Measurements from ENCODE around the gene SCTR. TPM values are rescaled to one million over a fixed set of nuclear protein-coding genes. Genes with fewer than 3 reads are reported as not detected.

Gene SCTR
- total RNA-seq, 1 donor from 2014 or later, result not detected

DNA sequence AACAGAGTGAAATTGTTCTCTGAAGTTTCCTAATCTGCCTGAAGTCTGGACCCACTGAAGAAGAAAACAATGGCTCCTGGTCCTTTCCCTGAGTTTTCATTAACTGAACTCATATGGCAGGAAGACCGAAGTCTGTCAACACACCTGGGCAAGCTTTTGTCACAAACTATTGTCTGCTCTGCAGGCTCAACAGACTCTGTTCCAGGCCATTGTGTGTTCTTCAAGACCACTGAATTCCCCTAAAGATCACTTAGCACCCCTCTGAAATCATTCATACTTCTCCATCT, 99.2 kb downstream of the SCTR start:
- no peaks in the 10 kb centered on the region for H3K4me1 Mint-ChIP-seq (ENCODE audit: low read depth)
- H3K27me3 Mint-ChIP-seq (ENCODE audit: low read depth), result peaks cover 61% of the 10 kb centered on the region
- no peaks in the 10 kb centered on the region for H3K36me3 Mint-ChIP-seq (ENCODE audit: low read depth)

DNA sequence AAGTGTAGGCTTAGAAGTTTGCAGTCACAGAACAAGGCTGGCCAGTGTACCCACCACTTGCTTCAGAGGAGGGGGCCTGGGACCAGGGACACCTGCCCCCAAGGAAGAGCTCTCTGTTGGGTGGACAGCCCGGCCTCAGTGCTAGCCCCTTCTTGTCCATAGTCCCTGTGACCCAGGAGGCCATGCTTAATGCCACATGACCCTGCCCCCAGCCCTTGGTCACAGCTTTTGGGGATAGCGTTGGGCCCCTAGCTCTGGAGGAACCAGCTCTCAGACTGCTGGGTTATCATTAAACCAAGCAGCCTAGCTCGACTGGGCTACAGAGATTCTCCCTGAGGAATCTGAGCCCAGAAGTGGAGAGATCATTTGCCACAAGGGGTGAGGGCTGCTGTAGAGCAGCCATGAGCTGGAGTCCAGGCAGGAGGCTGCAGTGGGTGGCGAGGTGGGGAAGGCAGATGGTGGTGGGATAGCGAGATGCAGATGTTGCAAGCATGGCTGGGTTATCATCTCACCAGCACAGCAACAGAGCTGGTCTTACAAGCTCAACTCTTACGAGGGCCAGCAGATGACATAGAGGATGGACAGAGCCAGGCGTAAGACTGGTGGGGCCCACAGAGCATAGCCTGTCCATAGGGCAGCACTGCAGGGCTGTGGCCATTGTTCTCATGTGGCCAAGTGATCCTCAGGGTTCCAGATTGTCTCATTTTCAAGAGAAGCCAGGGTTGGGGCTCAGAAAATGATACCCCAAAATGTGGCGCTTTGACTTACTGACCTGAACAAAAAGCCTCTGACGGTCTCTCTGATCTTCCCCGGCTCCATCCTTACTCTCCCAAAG, 99.8 kb downstream of the SCTR start:
- no peaks in the 10 kb centered on the region for H3K9me3 Mint-ChIP-seq (ENCODE audit: low read depth)
- no peak overlapping the region for H3K27ac Mint-ChIP-seq (ENCODE audit: unreplicated experiment)
- H3K4me3 Mint-ChIP-seq (ENCODE audit: unreplicated experiment), result no peak overlapping the region
- no peaks in the 10 kb centered on the region for H3K4me1 Mint-ChIP-seq (ENCODE audit: low read depth)
- no peaks in the 10 kb centered on the region for H3K36me3 Mint-ChIP-seq (ENCODE audit: low read depth)
- H3K27me3 Mint-ChIP-seq (ENCODE audit: low read depth), result peaks cover 66% of the 10 kb centered on the region
- no peak for DNase-seq (ENCODE audit: low spot score)
- TF ChIP-seq, protein P1, sequence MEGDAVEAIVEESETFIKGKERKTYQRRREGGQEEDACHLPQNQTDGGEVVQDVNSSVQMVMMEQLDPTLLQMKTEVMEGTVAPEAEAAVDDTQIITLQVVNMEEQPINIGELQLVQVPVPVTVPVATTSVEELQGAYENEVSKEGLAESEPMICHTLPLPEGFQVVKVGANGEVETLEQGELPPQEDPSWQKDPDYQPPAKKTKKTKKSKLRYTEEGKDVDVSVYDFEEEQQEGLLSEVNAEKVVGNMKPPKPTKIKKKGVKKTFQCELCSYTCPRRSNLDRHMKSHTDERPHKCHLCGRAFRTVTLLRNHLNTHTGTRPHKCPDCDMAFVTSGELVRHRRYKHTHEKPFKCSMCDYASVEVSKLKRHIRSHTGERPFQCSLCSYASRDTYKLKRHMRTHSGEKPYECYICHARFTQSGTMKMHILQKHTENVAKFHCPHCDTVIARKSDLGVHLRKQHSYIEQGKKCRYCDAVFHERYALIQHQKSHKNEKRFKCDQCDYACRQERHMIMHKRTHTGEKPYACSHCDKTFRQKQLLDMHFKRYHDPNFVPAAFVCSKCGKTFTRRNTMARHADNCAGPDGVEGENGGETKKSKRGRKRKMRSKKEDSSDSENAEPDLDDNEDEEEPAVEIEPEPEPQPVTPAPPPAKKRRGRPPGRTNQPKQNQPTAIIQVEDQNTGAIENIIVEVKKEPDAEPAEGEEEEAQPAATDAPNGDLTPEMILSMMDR (IDR thresholded peaks at IDR 0.05), result no peak

More for the DNA sequence above, 99.2 kb downstream of the SCTR start:
- Mint-ChIP-seq H3K27ac (ENCODE audit: unreplicated experiment) (no peak overlapping the region), H3K9me3 (ENCODE audit: low read depth) (no peaks in the 10 kb centered on the region), H3K4me3 (ENCODE audit: unreplicated experiment) (no peak overlapping the region)
- TF ChIP-seq, protein P1 (IDR thresholded peaks at IDR 0.05), result no peak
- no peak for DNase-seq (ENCODE audit: low spot score)

DNA sequence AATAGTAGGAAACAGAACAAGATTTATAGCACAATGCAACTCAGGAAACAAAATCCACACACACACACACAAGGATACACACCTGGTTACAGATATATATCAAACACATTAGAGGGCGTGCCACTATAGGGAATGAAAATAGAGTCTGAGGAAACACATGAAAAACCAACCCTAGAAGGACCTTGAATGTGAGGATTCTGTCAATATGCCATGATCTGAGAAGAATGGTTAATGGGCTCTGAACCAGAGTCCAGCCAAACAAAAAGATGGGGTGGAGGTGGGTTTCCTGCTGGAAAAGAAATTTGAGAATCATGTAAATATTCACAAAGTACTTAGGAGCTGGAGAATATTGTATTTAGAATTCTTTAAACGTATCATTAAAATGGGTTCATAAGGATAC, 100.5 kb downstream of the SCTR start:
- H3K27me3 Mint-ChIP-seq (ENCODE audit: low read depth), result peaks cover 71% of the 10 kb centered on the region
- H3K36me3 Mint-ChIP-seq (ENCODE audit: low read depth), result no peaks in the 10 kb centered on the region
- H3K4me3 Mint-ChIP-seq (ENCODE audit: unreplicated experiment), result no peak overlapping the region
- no peak for DNase-seq (ENCODE audit: low spot score)
- TF ChIP-seq, protein P1 (IDR thresholded peaks at IDR 0.05), result no peak
- H3K4me1 Mint-ChIP-seq (ENCODE audit: low read depth), result no peaks in the 10 kb centered on the region
- no peaks in the 10 kb centered on the region for H3K9me3 Mint-ChIP-seq (ENCODE audit: low read depth)
- H3K27ac Mint-ChIP-seq (ENCODE audit: unreplicated experiment), result no peak overlapping the region

DNA sequence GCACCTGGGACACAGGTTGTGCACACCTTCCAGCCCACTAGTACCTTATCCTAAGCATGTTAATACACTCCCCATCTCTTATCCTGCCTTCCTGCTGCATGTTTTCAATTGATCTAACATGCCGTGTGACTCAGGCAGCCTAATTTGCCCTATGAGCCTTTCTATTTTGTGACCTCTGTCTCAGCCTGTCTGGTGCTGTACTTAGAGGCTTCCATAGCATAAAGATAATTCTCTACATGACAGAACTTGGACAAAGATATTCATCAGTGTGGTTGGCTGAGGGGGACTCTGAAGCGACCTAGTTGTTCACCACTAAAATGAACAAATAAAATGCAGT, 101.2 kb downstream of the SCTR start:
- H3K9me3 Mint-ChIP-seq (ENCODE audit: low read depth), result no peaks in the 10 kb centered on the region
- no peaks in the 10 kb centered on the region for H3K4me1 Mint-ChIP-seq (ENCODE audit: low read depth)
- peaks cover 65% of the 10 kb centered on the region for H3K27me3 Mint-ChIP-seq (ENCODE audit: low read depth)
- TF ChIP-seq, protein P1 (IDR thresholded peaks at IDR 0.05), result no peak
- no peak overlapping the region for H3K27ac Mint-ChIP-seq (ENCODE audit: unreplicated experiment)
- H3K36me3 Mint-ChIP-seq (ENCODE audit: low read depth), result no peaks in the 10 kb centered on the region
- no peak overlapping the region for H3K4me3 Mint-ChIP-seq (ENCODE audit: unreplicated experiment)
- no peak for DNase-seq (ENCODE audit: low spot score)

DNA sequence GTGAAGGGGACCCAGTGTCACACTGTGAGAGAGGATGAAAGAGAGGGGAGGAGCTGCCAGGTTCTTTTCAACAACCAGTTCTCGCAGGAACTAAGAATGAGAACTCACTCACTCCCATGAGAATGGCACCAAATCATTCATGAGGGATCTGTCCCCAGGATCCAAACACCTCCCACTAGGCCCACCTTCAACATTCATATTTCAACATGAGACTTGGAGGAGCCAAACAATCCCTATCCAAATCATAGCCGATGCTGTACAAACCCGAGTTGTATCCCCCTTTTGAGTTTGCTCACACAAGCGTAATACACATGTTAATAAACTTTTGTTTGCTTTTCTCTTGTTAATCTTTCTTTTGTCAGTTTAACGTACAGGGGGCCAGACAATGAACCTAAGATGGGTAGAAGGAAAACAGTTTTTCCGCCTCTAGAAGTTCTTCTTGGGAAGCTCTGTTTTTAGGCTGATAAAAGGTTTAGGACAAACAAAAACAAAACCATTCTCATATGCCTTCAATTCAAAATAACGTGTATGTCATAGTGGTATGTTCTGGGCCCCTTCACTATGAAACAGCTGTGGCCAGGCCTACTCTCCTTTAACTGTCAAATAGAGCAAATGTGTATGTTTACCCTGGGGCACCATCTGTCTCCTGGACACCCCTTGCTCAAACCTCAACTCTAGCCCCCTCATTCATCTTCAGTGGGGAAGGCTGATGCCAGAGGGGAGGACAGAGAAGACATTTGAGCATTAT, 101.7 kb downstream of the SCTR start:
- H3K9me3 Mint-ChIP-seq (ENCODE audit: low read depth), result no peaks in the 10 kb centered on the region
- no peaks in the 10 kb centered on the region for H3K36me3 Mint-ChIP-seq (ENCODE audit: low read depth)
- H3K4me1 Mint-ChIP-seq (ENCODE audit: low read depth), result no peaks in the 10 kb centered on the region
- TF ChIP-seq, protein P1 (IDR thresholded peaks at IDR 0.05), result no peak
- H3K27me3 Mint-ChIP-seq (ENCODE audit: low read depth), result peaks cover 59% of the 10 kb centered on the region
- no peak overlapping the region for H3K4me3 Mint-ChIP-seq (ENCODE audit: unreplicated experiment)
- no peak for DNase-seq (ENCODE audit: low spot score)
- H3K27ac Mint-ChIP-seq (ENCODE audit: unreplicated experiment), result no peak overlapping the region

All from chondrocyte (in vitro differentiated cells).